HG03196 (cell line): ENCODE results near the gene THAP10.

Experiments used
- ATAC-seq: cut with Tn5 transposase; IDR thresholded peaks from one replicate; pipeline ENCODE4 v1.9.1; 2021; ENCODE audit not compliant: unreplicated experiment

Gene THAP10

GRCh38 chr15:70854666-70854976 is 37.6 kb downstream of the THAP10 start:
- no peak for ATAC-seq

- ATAC-seq: no peak
Observed at GRCh38 chr15:70853973-70854665, 38.1 kb downstream of the THAP10 start, which contains the start of gene LARP6. Gene LARP6, minus strand, starts transcription at chr15:70854157. Its CDS starts 69 bp downstream, at chr15:70854088.

GRCh38 chr15:70853318-70853972 is 38.8 kb downstream of the THAP10 start:
- no peak for ATAC-seq

GRCh38 chr15:70852501-70853317 is 39.5 kb downstream of the THAP10 start:
- ATAC-seq: no peak

GRCh38 chr15:70851889-70852288 is 40.3 kb downstream of the THAP10 start:
- ATAC-seq: no peak

- ATAC-seq: no peak
Observed at GRCh38 chr15:70845602-70846360, 46.5 kb downstream of the THAP10 start.

- ATAC-seq: no peak
Observed at GRCh38 chr15:70837476-70837875, 54.8 kb downstream of the THAP10 start.

GRCh38 chr15:70835841-70836240 is 56.4 kb downstream of the THAP10 start:
- no peak for ATAC-seq

GRCh38 chr15:70835415-70835814 is 56.8 kb downstream of the THAP10 start:
- no peak for ATAC-seq

GRCh38 chr15:70834999-70835398 is 57.2 kb downstream of the THAP10 start:
- no peak for ATAC-seq

- no peak for ATAC-seq
Observed at GRCh38 chr15:70833861-70834765, 58.1 kb downstream of the THAP10 start.

- ATAC-seq: no peak
Observed at GRCh38 chr15:70833422-70833821, 58.8 kb downstream of the THAP10 start.

GRCh38 chr15:70832176-70832575 is 60.1 kb downstream of the THAP10 start:
- ATAC-seq: no peak
